NCI-H774 (cell line): ENCODE data around the gene SMIM35.
"Not testable (repeated sequence)": the region's sequence is repeated elsewhere in the genome, so short reads cannot be mapped to it uniquely, and the experiment has no call there.

Experiments
- DNase-seq: peaks from one replicate; lab custom pipeline; 2025; lab: John Stamatoyannopoulos, UW

Gene SMIM35

DNA sequence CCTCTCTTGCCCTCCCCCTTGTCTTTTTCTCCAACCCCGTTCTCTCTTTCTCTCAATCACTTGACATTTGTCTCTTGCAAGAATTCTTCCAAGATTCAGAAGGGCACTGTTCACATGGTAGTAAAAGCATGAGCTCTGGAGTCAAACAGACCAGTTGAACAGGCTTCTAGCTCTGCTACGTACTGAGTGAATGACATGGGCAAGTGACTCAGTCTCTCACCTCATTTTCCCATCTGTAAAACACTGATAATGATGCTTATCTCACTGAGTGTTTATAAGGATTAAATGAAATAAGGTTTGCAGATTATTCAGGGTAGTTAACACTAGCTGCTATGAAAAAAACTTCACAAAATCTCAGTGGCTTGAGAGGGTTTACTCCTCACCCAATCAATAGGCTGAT is 106.5 kb downstream of the SMIM35 start:
- no peak for DNase-seq

DNA sequence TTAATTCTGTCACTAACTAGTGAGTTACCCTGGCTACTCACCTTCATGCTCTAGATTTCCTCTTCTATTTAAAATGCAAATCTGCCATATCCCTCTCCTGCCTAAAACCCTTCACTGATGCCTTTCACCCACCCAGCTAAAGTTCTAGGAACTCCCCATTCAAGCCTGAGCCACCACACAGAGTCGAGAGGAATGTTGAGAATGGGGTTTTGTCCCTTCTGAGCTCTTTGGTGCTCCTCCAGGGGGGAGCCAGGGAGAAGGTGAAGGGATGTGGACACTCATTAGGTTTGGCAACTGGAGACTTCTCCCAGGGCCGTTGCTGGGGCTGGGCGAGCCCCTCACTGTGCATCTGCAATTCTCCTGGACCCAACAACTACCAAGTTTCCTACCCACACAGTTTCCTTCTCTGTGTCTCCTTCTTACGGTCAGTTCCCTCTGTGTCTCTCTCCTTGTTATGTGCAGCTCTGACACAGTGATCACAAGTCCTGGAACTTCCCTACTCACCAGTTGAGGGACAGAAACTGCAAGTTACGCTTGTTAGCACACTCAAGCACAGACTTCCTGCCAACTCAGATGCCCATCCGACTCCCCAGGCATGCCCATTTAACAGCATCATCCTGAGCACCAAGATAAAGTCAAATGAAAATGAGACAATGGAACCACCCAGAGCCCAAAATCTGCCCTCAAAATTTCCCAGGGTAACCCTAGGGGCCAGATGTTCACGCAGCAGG is 107.1 kb downstream of the SMIM35 start:
- no peak for DNase-seq

DNA sequence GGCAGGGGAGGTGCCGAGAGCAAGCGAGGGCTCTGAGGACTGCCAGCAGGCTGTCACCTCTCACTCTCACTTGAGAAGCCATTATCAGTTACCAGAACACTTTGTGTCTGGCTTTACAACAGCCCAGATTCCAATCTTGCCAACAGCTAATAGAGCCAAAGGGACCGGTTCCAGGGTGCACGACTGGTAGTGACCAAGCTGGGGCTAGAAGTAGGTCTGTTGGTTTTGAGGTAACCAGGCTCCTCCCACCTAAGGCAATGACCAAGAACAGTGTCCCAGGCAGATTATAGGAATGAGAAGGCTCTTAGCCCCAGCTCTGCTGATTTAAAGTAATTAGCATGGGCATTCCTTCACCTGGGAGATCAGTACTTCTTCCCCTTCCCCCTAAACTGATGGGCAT is 107.8 kb downstream of the SMIM35 start:
- no peak for DNase-seq

DNA sequence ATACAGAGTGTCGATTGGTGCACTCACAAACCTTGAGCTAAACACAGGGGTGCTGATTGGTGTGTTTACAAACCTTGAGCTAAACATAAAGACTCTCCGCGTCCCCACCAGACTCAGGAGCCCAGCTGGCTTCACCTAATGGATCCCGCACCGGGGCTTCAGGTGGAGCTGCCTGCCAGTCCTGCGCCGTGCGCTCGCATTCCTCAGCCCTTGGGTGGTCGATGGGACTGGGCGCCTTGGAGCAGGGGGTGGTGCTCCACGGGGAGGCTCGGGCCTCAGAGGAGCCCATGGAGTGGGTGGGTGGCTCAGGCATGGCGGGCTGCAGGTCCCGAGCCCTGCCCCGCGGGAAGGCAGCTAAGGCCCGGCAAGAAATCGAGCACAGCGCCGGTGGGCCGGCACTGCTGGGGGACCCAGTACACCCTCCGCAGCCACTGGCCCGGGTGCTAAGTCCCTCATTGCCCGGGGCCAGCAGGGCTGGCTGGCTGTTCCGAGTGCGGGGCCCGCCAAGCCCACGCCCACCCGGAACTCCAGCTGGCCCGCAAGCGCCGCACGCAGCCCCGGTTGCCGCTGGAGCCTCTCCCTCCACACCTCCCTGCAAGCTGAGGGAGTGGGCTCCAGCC is 108.4 kb downstream of the SMIM35 start:
- DNase-seq: not testable (repeated sequence)

DNA sequence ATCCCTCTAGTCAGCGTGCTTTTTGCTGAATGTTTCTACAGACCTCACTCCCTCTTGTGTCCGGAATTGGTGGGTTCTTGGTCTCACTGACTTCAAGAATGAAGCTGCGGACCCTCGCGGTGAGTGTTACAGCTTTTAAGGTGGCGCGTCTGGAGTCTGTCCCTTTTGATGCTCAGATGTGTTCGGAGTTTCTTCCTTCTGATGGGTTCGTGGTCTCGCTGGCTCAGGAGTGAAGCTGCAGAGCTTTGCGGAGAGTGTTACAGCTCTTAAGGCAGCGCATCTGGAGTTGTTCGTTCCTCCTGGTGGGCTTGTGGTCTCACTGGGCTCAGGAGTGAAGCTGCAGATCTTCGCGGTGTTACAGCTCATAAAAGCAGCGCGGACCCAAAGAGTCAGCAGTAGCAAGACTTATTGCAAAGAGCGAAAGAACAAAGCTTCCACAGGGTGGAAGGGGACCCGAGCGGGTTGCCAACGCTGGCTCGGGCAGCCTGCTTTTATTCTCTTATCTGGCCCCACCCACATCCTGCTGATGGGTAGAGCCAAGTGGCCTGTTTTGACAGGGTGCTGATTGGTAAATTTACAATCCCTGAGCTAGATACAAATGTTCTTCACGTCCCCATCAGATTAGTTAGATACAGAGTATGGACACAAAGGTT is 109.0 kb downstream of the SMIM35 start:
- DNase-seq: not testable (repeated sequence)

DNA sequence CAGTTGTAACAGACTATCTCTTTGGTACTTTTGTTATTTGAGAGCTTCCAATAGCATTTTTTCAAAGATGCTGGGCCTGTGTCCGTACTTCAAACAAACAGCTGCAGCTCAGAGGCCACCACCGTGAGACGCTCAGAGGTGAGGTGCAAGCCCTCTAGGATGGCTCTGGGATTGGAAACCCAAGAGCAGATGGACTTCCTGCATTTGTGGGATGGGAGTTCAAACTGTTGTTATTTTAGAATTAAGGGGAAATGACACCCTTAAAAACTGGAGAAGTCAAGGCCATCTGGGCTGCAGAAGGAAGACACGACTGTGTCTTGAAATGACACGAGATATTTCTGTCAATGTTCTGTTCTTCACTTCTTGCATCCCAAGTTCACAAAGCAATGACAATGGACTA is 109.7 kb downstream of the SMIM35 start:
- DNase-seq: no peak

DNA sequence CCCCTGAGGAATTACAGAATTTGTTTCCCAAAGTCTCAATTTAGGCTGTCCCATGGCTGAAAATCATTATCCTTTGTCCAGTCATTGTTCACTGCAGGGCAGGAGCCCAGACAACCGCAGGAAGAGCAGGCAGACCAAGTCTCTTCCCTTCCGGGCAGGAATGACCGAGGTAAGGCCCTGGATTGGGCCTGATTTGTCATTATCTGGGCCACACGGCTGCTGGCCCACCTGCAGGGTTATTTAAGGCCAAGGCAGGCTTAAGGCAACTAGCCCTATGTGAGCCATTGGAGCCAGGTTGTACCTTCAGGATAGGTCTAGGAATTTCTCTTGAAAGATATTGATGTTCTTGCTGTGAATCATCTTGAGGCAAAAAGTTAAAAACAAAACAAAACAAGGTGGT is 110.3 kb downstream of the SMIM35 start:
- no peak for DNase-seq

DNA sequence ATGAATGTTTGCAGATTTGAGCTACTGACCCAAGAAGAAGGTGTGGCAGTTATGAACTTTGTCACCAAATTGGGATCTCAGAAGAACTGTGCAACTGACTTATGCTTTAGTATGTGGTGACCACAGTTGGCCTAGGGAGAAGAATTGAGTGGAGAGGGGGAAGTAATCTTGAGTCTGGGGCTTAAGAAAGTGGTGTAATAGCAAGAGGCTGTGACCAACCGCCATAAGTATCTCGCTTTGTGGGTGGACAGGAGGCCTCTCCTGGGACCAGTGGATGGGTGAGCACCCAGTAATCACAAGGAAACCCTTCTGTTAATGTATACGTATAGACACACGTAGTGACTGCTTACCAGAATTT is 113.3 kb downstream of the SMIM35 start:
- no peak for DNase-seq

DNA sequence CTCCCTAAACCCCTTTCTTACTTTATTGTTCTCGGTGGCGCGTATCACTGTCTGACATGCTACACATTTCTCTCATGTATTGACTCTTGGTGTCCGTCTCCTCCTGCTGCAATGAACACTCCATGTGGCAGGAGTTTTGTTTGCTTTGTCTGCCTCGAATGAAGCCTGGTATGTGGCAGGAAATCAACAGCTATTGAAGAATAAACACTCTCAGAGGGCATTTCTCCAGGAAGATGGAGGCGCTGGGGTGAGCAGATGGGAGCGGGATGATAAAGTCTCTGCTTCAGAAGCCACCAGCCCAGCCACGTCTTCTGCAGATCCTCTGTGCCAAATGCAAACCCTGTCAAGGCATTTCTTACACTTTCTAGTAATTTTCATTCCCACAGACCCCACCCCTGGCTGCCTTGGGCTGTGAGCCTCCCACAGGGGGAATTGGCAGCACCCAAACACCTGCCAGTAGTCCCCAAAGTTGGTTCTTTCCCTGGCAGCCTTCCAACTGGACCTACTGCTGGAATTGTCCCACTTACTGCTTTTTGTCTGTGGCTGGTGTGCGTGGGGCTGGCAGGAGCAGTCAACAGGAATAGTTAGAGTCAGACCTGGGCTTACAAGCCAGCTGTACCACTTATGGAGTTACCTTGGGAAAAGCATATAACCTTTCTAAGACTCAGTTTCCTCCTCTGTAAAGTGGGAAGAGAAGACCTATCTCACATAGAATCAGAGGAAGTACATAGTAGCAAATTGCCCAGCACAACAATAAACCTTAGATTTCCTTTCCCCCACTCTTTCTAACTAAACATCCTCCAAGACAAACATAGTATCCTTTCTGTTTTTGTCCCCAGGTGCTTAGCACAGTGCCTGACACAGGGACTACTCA is 113.9 kb downstream of the SMIM35 start:
- DNase-seq: peak; percentile 10

DNA sequence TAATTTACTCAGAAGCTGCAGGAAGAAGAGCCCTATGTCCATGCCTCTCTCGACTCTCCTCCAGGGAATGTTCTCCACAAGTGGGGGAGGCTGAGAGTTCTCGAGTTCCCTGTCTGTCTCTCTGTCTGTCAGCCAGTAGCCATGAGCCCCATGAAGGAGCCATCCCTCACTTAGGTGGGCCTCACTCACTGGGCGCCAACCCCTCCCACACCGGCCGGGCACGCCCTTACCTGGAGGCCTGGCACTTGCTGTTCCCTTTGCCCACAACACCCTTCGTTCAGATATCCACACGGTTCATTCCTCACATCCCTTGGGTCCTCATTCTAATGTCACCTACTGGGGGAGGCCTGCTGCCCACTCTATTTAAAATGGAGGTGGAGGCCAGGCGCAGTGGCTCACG is 114.7 kb downstream of the SMIM35 start:
- no peak for DNase-seq

DNA sequence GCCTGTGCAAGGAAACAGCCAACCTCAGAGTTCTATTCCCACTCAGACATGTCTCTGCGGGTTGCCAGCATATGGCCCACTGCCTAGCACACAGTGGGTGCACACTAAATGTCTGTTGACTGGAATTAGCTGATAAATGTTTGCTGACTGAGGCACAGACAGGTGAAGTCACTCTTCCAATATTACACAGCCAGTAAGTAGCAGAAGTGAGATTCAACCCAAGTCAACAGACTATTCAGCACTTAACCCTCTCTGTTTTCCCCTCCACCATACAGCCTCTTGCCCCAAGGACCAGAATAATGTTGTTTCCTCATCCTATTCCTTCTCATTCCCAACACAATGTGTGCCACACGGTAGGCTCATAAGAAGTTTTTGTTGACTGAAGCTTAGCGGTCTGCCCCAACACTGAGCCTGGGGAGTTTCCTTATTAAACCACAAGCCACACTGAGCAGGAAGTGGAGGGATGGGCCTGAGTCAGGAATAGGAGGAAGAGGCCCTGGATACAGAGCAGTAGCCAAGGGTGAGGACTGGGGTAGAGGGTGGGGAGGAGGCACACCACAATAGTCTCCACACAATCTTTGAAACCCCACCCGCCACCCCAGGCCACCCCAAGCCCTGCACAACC is 116.3 kb downstream of the SMIM35 start:
- no peak for DNase-seq

DNA sequence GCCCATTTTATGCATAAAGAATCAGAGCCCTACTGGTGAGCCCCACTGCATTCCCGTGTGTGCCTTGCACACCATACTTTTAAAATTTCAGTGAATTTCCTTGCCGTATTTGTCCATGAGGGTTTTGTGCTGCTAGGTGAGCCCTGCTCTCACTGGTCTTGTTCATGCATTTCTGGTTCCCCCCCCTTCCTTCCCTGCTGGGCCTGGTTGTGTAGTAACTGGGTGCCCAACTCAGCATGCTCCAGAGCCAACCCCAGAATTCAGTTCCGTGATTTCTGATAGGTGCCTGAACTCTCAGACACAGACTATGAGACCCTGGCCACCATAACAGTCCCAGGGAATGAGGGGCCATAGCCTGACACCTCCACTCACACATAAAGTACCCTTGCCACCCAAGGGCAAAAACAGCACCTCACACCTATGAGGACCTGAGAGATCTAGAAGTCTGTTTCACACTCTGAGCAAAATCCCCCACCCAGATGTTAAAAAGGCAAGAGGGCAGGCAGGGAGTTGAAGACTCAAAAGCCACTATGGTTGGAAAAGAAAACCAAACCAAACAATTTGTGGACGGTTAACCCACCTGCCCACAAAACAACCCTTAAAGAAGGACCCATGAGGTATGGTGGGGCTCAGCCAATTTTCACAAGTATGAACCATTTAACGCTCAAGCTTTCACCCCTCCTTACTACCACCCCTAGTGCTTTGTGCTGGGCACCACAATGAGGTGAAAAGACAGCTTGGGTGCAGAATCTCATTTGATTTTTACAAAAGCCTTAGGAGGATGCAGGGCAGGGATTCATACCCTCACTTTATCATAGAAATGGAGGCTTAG is 117.4 kb downstream of the SMIM35 start:
- no peak for DNase-seq

DNA sequence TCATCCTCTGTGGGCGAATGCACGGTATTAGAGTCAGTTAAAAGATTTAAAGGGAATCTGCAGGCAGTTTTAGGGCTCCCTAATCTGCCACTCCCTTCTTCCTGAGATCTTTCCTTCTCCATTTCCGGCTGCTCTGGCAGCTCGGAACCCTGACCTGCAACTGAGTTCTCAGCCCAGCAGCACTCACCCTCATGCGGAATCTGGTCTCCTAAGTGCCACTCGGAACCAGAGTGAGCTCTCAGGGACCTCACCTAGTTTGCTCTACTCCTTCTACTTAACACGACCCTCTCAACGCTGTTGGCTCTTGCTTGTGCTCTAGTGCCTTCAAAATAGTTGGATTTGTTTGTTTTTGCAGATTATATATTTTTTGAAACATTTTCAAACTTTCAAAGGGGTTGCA is 119.9 kb downstream of the SMIM35 start:
- DNase-seq: no peak

DNA sequence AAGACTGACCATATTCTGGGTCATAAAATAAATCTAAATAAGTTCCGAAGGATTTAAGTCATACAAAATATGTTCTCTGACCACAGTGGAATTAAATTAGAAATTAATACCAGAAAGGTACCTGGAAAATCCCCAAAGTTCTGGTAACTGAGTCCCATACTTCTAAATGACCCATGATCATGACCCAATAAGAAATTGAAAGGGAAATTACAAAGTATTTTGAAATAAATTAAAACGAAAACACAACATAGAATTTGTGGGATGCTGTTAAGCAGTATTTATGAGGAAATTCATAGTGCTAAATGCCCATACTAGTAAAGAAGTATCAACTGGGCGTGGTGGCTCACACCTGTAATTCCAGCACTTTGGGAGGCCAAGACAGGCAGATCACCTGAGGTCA is 123.9 kb downstream of the SMIM35 start:
- no peak for DNase-seq

DNA sequence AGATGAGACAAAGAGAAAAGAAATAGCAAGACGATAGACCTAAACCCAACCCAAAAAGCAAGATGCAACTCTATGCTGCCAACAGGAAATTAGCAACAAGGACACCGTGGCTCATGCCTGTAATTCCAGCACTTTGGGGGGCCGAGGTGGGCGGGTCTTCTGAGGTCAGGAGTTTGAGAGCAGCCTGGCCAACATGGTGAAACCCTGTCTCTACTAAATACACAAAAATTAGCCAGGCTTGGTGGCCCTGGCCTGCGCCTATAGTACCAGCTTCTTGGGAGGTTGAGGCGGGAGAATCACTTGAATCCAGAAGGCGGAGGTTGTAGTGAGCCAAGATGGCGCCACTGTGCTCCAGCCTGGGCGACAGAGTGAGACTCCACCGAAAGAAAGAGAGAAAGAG is 124.9 kb downstream of the SMIM35 start:
- no peak for DNase-seq

DNA sequence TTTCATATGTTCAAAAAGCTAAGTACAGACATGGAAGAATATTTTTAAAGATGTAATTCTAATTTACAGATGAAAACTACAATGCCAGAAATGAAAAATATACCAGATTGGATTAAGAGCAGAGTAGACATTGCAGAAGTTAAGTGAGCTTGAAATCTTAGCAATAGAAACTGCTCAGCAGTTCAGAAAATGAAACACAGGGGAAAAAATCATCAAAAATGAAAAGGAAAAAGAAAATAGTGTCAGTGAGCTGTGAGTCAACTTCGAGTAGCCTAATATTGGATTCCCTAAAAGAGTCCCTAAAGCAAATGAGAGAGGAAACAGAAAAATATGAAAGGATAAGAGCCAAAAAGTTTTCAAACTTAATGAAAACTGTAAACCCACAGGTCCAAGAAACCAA is 126.4 kb downstream of the SMIM35 start:
- no peak for DNase-seq

DNA sequence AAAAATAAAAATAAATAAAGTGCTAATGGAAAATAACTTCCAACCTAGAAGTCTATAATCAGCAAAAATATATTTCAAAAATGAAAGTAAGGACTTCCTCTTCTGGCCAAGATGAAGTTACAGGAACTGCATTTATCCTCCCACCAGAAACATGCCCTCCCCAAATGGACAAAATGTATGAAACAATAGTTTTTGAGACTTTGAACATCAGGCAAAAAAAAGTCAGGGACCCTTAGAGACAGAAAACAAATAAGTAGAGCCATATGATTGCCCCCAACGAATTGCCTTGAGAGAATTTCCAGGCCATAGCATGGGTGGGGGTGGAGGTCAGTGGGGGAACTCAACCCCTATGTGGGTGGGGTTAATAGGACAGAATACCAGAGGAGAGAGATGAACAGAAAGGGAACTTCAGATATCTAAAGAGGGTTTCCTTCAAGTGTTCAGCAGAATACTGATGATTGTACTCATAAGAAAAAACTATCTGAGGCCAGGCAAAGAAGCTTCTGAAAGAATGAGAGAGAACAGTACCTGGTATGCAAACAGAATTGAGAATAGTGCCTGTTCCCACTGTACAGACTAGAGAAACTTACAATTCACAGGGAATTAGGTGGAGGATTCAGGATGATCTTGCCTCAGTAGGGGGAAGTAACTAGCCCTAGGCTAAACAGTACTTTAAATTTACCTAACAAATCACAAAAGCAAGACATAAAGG is 127.2 kb downstream of the SMIM35 start:
- DNase-seq: no peak

DNA sequence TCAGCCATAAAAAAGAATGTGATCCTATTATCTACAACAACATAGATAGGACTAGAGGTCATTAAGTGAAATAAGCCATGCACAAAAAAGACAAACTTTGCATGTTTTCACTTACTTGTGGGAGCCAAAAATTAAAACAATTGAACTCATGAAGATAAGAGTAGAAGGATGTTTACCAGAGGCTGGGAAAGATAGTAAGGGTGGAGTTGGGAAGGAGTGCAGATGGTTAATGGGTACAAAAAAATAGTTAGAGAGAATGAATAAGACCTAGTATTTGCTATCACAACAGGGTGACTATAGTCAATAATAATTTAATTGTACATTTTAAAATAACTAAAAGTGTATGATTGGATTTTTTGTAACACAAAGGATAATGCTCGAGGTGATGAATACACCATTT is 127.8 kb downstream of the SMIM35 start:
- DNase-seq: no peak
